GM18507 (cell line): ENCODE measurements around the gene CHIT1.

Experiments used
- DNase-seq: peaks from one replicate; pipeline ENCODE4 v3.0.0; 2011; ENCODE audit warnings: low read depth; ENCODE audit not compliant: insufficient read length; ENCODE audit errors: extremely low spot score
- FAIRE-seq: peaks from 2 replicates; lab custom pipeline; 2011; peaks lifted over from hg19 to GRCh38; lab: Jason Lieb, UNC

The CHIT1 gene

DNA sequence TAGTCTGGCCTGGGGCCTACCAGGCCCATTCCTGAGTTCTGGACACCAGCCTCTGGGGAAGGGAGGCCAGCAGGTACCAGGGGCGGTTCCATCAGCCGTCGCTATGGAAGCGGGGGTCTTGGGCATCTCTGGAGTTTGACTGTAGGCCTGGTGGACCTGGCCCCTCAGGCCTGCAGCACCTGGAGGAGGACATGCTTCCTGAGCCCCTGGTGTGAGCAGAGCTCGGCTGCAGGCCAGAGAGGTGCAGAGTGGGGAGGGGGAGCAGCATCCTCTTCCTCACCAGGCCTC is 61.6 kb downstream of the CHIT1 start:
- FAIRE-seq (no peak), DNase-seq (no peak)

GRCh38 chr1:203167026-203167912 is 62.2 kb downstream of the CHIT1 start:
- FAIRE-seq, result no peak
- no peak for DNase-seq

- DNase-seq, result no peak
- peak; percentile 31 for FAIRE-seq
These were observed 63.1 kb downstream of the CHIT1 start for GRCh38 chr1:203166192-203166940.
